Mesodermal cell (in vitro differentiated cells): ENCODE measurements around the gene PDE8B.

ENCODE experiments used
- H3K27ac ChIP-seq: 2 replicates; pipeline ENCODE4 v1.7.0; 2013; ENCODE audit warnings: mild to moderate bottlenecking, low read depth, low read length, moderate library complexity; ENCODE audit not compliant: severe bottlenecking
- H3K36me3 ChIP-seq: 2 replicates; pipeline ENCODE4 v1.7.1; 2013; ENCODE audit warnings: mild to moderate bottlenecking, low read length, moderate library complexity; ENCODE audit not compliant: control insufficient read depth, insufficient read depth
- H3K4me1 ChIP-seq: one replicate; pipeline ENCODE4 v1.7.1; 2013; ENCODE audit warnings: mild to moderate bottlenecking, low read length; ENCODE audit not compliant: insufficient read depth, control insufficient read depth, poor library complexity, severe bottlenecking
- H3K4me3 ChIP-seq: 2 replicates; pipeline ENCODE4 v1.7.0; 2013; ENCODE audit warnings: low read length, control low read depth, mild to moderate bottlenecking; ENCODE audit not compliant: insufficient read depth, poor library complexity, severe bottlenecking; ENCODE audit errors: extremely low read depth
- H3K9me3 ChIP-seq: 2 replicates; pipeline ENCODE4 v1.7.1; 2013; ENCODE audit warnings: mild to moderate bottlenecking, low read length, moderate library complexity; ENCODE audit not compliant: control insufficient read depth
- WGBS, 2 experiments: methylation state at CpG; one replicate each; pipeline ENCODE4 v1.1.5; 2013; ENCODE audit warnings: missing lambda C conversion rate in 2 of 2; ENCODE audit not compliant: insufficient coverage in 2 of 2; 5-methylcytosine and 5-hydroxymethylcytosine counted together

The PDE8B gene

DNA sequence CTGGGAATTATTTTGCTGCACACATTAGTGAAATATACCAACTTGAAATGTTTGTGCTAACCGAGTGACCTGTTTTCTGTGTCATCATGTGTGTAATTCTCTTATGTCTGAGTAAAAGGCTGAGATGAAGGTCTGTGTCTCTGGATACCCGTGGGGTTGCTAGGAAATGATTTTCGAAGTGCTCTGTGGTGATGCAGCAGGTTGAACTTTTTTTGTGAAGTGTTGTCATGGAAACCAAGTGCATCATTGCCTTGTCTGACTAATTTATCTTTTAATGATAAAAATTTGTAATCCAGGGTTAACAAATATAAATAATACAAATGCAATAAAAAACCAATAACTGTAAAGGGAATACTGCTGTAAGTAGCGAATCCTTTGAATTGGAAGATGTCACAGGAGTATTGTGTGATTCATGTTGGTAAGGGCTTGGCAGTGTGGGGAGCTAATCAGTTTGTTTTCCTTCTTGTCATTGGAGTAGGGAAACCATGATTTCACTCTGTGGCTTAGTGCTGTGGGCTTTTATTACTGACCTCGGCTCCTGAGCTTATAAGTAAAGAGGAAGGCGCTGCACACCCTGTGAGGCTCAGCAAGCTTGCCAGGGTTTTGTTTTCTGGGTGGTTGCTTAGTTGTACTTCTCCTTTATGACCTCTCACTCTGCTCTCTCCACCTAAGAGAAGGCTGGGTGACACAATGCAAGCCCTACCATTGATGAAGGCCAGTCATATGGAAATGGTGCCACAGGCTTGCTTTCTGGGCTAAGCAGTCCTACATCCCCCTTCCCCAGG lies 22.3 kb downstream of the PDE8B start:
- Histone ChIP-seq H3K4me3 (no peak overlapping the region), H3K4me1 (peaks cover 9% of the 10 kb centered on the region), H3K9me3 (no peaks in the 10 kb centered on the region), H3K27ac (no peak overlapping the region), H3K36me3 (no peaks in the 10 kb centered on the region)
- 90 to 93% methylated on average over 3 to 5 of the region's 6 CpGs for WGBS, 2 experiments

DNA sequence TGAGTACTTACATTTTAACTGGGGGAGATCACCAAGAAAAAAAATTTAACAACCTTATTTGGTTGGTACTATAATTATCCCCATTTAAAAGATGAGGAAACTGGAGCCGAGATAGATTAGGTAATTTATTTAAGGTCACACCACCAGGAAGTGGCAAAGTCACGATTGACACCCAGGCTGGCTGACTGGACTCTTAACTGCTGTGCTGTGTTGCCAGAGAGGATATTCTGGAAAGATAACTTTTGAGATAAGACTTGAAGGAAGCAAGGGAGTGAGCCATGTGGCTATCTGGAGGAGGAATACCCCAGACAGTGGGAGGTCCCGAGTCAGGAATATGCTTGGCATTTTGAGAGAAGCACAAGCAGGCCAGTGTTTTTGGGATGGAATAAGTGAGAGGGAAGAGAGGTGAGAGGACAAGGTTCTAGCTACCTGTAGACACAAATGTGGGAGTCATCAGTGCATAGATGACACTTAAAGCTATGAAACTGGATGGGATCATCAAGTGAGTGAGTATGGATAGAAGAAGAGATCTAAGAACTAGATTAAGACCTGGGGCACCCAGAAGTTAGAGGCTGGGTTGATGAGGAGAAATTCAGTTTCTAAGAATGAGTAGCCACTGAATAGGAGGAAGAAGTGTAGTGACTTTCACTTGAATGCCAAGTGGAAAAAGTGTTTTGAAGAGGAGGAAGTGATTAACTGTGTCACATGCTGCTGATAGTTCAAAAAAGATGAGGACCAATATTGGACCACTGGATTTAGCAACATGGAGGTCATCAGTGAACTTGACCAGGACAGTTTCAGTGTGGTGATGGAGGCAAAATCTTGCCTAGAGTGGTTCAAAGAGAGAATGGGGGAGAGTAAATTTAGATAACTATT lies 25.6 kb downstream of the PDE8B start:
- Histone ChIP-seq H3K4me1 (peaks cover 9% of the 10 kb centered on the region), H3K4me3 (no peak overlapping the region), H3K9me3 (no peaks in the 10 kb centered on the region), H3K27ac (no peak overlapping the region), H3K36me3 (no peaks in the 10 kb centered on the region)
- WGBS, 2 experiments: 83 to 90% methylated on average over 2 to 3 of the region's 3 CpGs

DNA sequence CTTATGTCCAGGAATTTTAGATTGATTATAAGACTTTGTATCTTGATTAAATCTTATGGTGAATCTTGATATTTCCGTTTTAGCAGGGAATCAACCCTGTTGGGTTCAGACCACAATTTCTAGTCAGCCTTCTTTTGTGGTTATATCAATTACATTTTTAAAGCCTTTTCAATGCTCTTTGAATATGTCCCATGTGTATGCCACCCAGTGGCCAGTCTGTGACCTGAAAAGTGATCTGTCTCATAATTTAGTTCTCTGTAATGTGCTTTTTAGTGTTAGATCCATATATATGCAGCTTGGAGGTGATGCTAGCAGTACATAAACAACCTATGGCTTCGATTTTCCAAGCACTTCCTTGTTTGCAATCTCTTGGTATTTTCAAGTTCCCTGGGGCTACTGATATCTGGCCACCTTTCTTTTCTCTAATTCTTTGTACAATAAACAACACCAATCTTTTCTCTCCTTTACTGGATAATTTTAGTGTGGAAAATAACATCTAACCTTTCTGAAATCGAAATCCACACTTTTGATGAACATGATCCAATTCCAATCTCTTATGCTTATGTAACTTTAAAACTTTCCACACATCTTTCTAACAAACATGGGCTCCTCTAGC lies 28.8 kb downstream of the PDE8B start:
- Histone ChIP-seq H3K4me1 (peaks cover 9% of the 10 kb centered on the region), H3K36me3 (no peaks in the 10 kb centered on the region), H3K9me3 (no peaks in the 10 kb centered on the region), H3K27ac (no peak overlapping the region), H3K4me3 (no peak overlapping the region)
- 79 to 86% methylated on average over 1 to 2 of the region's 3 CpGs for WGBS, 2 experiments

DNA sequence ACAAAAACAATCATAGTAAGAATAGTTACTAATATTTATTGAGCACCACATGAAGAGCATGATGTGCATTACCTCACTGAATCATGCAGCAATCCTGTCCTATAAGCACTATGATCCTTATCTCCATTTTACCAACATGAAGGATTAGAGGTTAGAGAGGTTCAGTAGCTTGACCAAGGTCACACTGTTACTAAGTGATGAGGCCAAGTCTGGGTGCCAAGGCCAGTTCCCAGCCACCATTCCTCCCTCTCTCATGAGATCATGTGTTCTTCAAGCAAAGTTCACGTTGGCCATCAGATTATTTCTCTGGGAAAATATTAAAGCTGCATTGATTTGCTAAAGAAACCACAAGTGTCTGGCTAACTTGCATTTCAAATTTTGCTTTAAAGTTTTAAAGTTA lies 31.0 kb downstream of the PDE8B start:
- no peak overlapping the region for H3K4me3 ChIP-seq
- 100% methylated on average over 1 of the region's 1 CpG; no CpG with 5 or more reads in 1 of the 2 experiments for WGBS, 2 experiments
- H3K36me3 ChIP-seq: no peaks in the 10 kb centered on the region
- peaks cover under 1% of the 10 kb centered on the region for H3K4me1 ChIP-seq
- no peaks in the 10 kb centered on the region for H3K9me3 ChIP-seq
- no peak overlapping the region for H3K27ac ChIP-seq

DNA sequence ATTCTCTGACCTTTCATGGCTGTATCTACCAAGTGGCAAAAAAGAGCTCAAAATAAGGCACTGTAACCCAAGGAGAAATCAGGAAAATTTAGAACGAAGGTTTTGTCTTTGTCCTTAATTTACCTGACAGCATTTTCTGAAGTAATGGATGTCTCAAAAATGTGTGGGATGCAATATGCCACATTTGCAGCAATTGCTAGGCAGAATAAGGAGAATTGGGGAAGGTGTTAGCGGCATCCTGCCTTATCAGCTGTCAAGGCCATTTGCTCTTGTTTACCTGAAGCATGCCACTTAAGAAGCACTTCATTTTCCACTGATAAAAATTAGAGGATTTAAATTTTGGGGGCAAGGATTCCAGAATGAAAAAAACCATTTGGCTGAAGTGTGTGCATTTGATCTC lies 39.0 kb downstream of the PDE8B start:
- no peaks in the 10 kb centered on the region for H3K36me3 ChIP-seq
- 100% methylated on average over 1 of the region's 2 CpGs for WGBS, 2 experiments
- H3K4me1 ChIP-seq: no peaks in the 10 kb centered on the region
- H3K4me3 ChIP-seq: no peak overlapping the region
- H3K9me3 ChIP-seq: no peaks in the 10 kb centered on the region
- no peak overlapping the region for H3K27ac ChIP-seq

DNA sequence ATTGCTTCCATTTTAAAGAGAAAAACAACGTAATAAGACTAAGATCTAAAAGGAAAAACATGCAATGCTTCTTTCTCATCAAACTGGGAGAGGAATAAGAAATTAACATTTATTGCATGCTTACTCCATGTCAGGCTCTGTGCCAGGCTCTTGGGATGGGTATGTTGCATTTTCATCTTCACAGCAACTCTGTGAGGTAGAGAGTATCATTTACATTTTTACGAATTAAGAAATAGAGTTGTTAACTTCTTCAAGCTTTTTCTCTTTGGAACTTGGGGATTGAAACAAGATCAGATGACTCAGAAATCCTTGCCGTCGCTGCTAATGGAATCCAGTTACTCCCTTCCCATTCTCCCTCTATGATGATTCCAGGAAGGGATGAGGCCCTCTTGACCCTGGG lies 39.5 kb downstream of the PDE8B start:
- H3K36me3 ChIP-seq: no peaks in the 10 kb centered on the region
- 100% methylated on average over 1 of the region's 4 CpGs; no CpG with 5 or more reads in 1 of the 2 experiments for WGBS, 2 experiments
- no peak overlapping the region for H3K27ac ChIP-seq
- no peaks in the 10 kb centered on the region for H3K9me3 ChIP-seq
- no peaks in the 10 kb centered on the region for H3K4me1 ChIP-seq
- H3K4me3 ChIP-seq: no peak overlapping the region

DNA sequence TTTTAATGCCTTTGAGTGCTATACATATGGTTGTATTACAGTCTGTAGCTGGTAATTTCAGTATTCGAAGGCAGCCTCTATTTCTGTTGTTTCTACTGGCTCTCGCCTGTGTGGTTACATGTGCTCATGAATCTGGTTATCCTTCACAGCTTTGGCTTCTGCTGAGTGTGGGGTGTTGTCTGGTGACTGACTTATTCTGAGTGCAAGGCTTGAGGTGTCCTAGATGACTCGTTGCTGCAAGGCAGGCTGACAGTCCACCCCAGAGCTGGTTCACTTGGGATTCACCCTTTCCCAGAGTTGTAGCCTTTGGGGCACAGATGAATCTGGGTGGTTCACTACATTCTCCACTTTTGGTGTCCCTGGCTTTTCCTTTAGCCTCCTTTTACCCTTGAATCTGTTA lies 41.4 kb downstream of the PDE8B start:
- H3K9me3 ChIP-seq: no peaks in the 10 kb centered on the region
- no peak overlapping the region for H3K27ac ChIP-seq
- no peaks in the 10 kb centered on the region for H3K36me3 ChIP-seq
- H3K4me3 ChIP-seq: no peak overlapping the region
- WGBS, 2 experiments: 71 to 82% methylated on average over 1 to 3 of the region's 3 CpGs
- no peaks in the 10 kb centered on the region for H3K4me1 ChIP-seq

DNA sequence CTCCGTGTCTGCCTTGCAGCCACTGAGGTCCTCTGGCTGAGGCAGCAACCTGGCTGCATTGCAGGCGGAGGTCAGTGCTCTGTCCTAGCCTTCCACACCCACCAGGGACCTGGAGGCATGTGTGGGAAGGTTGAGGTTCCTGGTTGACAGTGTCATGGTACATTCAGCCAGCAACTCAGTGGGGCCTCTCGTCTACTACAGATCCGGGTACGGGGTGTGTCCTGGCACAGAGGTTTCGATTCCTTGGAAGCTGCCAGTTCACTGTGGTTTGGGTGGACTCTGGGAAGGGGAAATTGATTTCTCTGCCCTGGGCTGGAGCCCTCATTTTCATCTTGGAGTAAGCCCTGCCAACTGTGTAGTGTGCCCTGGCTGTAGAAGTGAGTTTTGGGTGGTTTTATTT lies 45.1 kb downstream of the PDE8B start:
- H3K4me3 ChIP-seq: no peak overlapping the region
- no peaks in the 10 kb centered on the region for H3K36me3 ChIP-seq
- H3K4me1 ChIP-seq: no peaks in the 10 kb centered on the region
- WGBS, 2 experiments: 97% methylated on average over 4 to 5 of the region's 6 CpGs
- no peaks in the 10 kb centered on the region for H3K9me3 ChIP-seq
- H3K27ac ChIP-seq: no peak overlapping the region

DNA sequence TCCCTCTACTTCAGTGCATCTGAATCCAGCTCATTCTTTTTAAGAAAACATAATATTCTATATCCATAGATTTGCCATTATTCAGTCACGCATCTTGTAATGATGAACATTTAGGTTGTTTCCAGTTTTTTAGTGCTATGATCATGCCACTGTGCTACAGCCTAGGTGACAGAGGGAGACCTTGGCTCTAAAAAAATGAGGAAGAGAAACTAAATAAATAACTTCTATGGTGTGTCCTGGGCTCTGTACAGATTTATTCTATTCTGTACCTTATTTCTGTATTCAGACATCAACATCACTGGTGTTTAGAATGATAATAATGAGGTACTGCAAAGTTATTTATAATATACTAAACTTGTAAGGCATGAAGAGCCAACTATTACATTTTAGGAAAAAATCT lies 45.9 kb downstream of the PDE8B start:
- Histone ChIP-seq H3K36me3 (no peaks in the 10 kb centered on the region), H3K4me1 (no peaks in the 10 kb centered on the region), H3K9me3 (no peaks in the 10 kb centered on the region), H3K4me3 (no peak overlapping the region), H3K27ac (no peak overlapping the region)
- WGBS, 2 experiments: no CpG with 5 or more reads among the region's 1 CpG

DNA sequence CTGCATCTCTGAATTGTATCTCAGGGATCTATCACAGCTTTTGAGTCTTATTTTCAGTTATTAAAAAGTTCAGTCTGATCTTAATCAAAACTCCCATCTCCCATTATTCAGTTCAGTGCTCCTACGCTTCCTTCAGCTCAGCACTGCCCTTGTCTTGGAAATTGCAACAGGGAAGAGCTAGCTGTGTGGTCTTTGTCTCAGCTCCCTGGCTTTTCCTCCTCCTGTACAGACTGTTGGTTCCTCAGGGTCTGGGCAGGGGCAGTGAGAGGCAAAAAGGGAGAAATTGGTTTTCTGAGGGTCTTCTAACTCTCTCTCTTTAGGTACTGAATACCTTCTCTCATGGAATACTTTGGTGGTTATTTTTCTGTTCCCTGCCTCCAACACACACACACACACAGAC lies 48.2 kb downstream of the PDE8B start:
- no peaks in the 10 kb centered on the region for H3K9me3 ChIP-seq
- H3K27ac ChIP-seq: no peak overlapping the region
- H3K4me3 ChIP-seq: no peak overlapping the region
- WGBS, 2 experiments: no CpG with 5 or more reads among the region's 1 CpG
- no peaks in the 10 kb centered on the region for H3K36me3 ChIP-seq
- no peaks in the 10 kb centered on the region for H3K4me1 ChIP-seq
